Measurements from ENCODE around the gene TSHR.
"Not testable (repeated sequence)": the region's sequence is repeated elsewhere in the genome, so short reads cannot be mapped to it uniquely, and the experiment has no call there.

Gene TSHR

DNA sequence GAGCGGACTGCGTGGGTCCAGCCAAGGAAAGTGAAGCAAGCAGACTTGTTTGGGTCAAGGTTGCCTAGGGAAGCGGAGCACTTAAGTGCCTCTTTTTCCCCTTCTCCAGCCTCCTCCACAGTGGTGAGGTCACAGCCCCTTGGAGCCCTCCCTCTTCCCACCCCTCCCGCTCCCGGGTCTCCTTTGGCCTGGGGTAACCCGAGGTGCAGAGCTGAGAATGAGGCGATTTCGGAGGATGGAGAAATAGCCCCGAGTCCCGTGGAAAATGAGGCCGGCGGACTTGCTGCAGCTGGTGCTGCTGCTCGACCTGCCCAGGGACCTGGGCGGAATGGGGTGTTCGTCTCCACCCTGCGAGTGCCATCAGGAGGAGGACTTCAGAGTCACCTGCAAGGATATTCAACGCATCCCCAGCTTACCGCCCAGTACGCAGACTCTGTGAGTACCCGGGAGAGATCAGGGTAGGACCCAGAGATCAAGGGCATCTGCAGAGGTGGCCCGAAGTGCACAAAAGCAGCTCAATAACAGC lies at the start of gene TSHR:
TSHR (plus strand) TSS at position 206 of the 526 bp plus-strand sequence; CDS start at position 266, 60 bp downstream.
- in situ Hi-C loops (cut with MboI; ENCODE audit: low sequenced_read_pairs, unreplicated experiment), result loop anchor here (10.0 kb wide), 1 partner anchor 209 kb away; no protein-coding TSS in a partner anchor
- peak; percentile 27 for DNase-seq (ENCODE audit: low spot score)

GRCh38 chr14:80906336-80906735 lies 49.1 kb upstream of the TSHR start:
- no peak for DNase-seq (ENCODE audit: low spot score)
- in situ Hi-C loops (cut with MboI; ENCODE audit: low sequenced_read_pairs, unreplicated experiment), result no loop called here
- TF ChIP-seq, protein P1, sequence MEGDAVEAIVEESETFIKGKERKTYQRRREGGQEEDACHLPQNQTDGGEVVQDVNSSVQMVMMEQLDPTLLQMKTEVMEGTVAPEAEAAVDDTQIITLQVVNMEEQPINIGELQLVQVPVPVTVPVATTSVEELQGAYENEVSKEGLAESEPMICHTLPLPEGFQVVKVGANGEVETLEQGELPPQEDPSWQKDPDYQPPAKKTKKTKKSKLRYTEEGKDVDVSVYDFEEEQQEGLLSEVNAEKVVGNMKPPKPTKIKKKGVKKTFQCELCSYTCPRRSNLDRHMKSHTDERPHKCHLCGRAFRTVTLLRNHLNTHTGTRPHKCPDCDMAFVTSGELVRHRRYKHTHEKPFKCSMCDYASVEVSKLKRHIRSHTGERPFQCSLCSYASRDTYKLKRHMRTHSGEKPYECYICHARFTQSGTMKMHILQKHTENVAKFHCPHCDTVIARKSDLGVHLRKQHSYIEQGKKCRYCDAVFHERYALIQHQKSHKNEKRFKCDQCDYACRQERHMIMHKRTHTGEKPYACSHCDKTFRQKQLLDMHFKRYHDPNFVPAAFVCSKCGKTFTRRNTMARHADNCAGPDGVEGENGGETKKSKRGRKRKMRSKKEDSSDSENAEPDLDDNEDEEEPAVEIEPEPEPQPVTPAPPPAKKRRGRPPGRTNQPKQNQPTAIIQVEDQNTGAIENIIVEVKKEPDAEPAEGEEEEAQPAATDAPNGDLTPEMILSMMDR (IDR thresholded peaks at IDR 0.05; ENCODE audit: borderline replicate concordance, control extremely low read depth, extremely low read depth, insufficient read depth, missing control alignments), result no peak

More for the DNA sequence above, at the start of gene TSHR:
- TF ChIP-seq, protein P1 (IDR thresholded peaks at IDR 0.05; ENCODE audit: borderline replicate concordance, control extremely low read depth, extremely low read depth, insufficient read depth, missing control alignments), result no peak

- TF ChIP-seq, protein P1 (IDR thresholded peaks at IDR 0.05; ENCODE audit: borderline replicate concordance, control extremely low read depth, extremely low read depth, insufficient read depth, missing control alignments), result no peak
- no peak for DNase-seq (ENCODE audit: low spot score)
- in situ Hi-C loops (cut with MboI; ENCODE audit: low sequenced_read_pairs, unreplicated experiment), result no loop called here
Observed at GRCh38 chr14:80906946-80907345, 48.5 kb upstream of the TSHR start.

DNA sequence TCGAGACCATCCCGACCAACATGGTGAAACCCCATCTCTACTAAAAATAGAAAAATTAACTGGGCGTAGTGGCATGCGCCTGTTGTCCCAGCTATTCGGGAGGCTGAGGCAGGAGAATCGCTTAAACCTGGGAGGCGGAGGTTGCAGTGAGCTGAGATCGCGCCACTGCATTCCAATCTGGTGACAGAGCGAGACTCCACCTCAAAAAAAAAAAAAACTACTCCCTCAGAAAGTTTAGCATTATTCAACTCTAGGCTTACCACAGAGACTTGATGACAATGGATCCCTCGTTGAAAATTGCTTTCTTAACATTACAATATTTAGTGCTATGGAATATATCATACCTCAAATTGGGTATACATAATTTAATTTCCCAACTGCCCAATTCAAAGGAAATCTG lies 43.4 kb upstream of the TSHR start:
- DNase-seq (ENCODE audit: low spot score); in situ Hi-C loops (cut with MboI; ENCODE audit: low sequenced_read_pairs, unreplicated experiment): not testable (repeated sequence)

- in situ Hi-C loops (cut with MboI; ENCODE audit: low sequenced_read_pairs, unreplicated experiment), result no loop called here
- DNase-seq (ENCODE audit: low spot score), result no peak
- TF ChIP-seq, protein P1 (IDR thresholded peaks at IDR 0.05; ENCODE audit: borderline replicate concordance, control extremely low read depth, extremely low read depth, insufficient read depth, missing control alignments), result no peak
Observed at GRCh38 chr14:80919622-80920021, 35.8 kb upstream of the TSHR start.

- DNase-seq (ENCODE audit: low spot score), result no peak
- in situ Hi-C loops (cut with MboI; ENCODE audit: low sequenced_read_pairs, unreplicated experiment), result no loop called here
- TF ChIP-seq, protein P1 (IDR thresholded peaks at IDR 0.05; ENCODE audit: borderline replicate concordance, control extremely low read depth, extremely low read depth, insufficient read depth, missing control alignments), result no peak
Observed at GRCh38 chr14:80923368-80923767, 32.1 kb upstream of the TSHR start.

GRCh38 chr14:80924365-80925103 lies 30.9 kb upstream of the TSHR start:
- TF ChIP-seq, protein P1 (IDR thresholded peaks at IDR 0.05; ENCODE audit: borderline replicate concordance, control extremely low read depth, extremely low read depth, insufficient read depth, missing control alignments), result no peak
- in situ Hi-C loops (cut with MboI; ENCODE audit: low sequenced_read_pairs, unreplicated experiment), result no loop called here
- no peak for DNase-seq (ENCODE audit: low spot score)

Measured in GM13976 (cell line).